Activated naive CD8-positive, alpha-beta T cell (primary cell): ENCODE measurements around the gene DMRT3.
"Not testable (repeated sequence)": the region's sequence is repeated elsewhere in the genome, so short reads cannot be mapped to it uniquely, and the experiment has no call there.

ENCODE experiments used
- H3K27ac Mint-ChIP-seq: one replicate; pipeline ENCODE4 v1.8.0; 2021; ENCODE audit warnings: mixed read lengths
- H3K27me3 Mint-ChIP-seq: one replicate; pipeline ENCODE4 v1.8.0; 2021; ENCODE audit warnings: mixed read lengths
- H3K36me3 Mint-ChIP-seq: one replicate; pipeline ENCODE4 v1.8.0; 2021; ENCODE audit warnings: mixed read lengths
- H3K4me1 Mint-ChIP-seq: one replicate; pipeline ENCODE4 v1.8.0; 2021; ENCODE audit warnings: low read depth, mixed read lengths
- H3K4me3 Mint-ChIP-seq: one replicate; pipeline ENCODE4 v1.8.0; 2021; ENCODE audit warnings: mild to moderate bottlenecking, mixed read lengths
- H3K9me3 Mint-ChIP-seq: one replicate; pipeline ENCODE4 v1.8.0; 2021; ENCODE audit warnings: low read depth, mixed read lengths

The DMRT3 gene

GRCh38 chr9:976943-977837 is 735 bp downstream of the DMRT3 start:
- H3K36me3 Mint-ChIP-seq, result no peaks in the 10 kb centered on the region
- no peak overlapping the region for H3K4me3 Mint-ChIP-seq
- peaks cover 20% of the 10 kb centered on the region for H3K4me1 Mint-ChIP-seq
- peaks cover 55% of the 10 kb centered on the region for H3K27me3 Mint-ChIP-seq
- no peak overlapping the region for H3K27ac Mint-ChIP-seq
- H3K9me3 Mint-ChIP-seq, result no peaks in the 10 kb centered on the region

DNA sequence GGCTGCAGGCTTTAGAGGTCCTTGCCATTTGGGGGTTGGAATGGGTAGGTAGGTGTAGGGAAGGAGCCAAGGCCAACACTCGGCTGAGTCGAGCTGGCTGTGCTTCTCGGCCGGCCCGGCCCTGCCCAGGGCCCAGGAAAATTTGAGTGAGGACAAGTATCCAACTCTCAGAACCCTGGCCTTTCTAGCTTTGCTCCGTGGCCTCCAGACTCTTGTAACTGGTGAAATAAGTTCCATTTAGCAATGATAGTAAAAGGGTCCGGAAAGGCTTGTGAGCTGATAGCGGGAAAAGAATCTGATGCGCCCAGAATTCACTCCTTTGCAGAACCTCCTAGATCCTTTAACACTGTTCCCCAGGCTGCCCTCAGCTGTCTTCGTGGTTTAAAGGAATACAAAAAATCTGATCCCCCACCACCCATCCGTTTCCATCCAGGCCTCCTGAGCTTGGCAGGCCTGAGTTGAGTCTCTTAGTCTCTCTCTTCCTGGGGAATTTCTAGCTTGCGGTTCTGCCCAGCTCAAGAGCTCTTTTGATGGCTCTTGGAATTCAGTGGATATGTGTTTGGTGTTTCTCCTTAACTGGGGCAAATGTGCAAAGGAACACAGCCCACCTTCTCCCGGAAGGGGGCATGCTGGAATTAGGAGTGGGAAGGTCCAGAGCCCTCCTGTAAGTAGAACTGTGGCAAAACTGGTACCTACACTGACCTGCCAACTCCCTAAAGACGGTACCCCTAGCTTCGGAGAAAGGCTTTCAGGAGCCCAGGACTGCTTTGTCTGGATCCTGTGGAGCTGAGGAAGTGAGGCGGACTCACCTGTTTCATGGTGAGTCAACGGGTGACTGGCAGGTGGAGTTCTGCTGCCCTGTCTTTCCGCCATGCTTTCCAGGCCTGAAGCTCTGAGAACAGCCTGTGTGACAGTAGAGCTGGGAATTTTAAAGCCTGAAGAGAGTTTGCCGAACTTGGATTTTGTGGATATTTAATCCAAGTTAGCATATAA is 1.7 kb downstream of the DMRT3 start:
- Mint-ChIP-seq H3K4me3 (no peak overlapping the region), H3K9me3 (no peaks in the 10 kb centered on the region), H3K4me1 (peaks cover 18% of the 10 kb centered on the region), H3K27ac (no peak overlapping the region), H3K27me3 (peaks cover 62% of the 10 kb centered on the region), H3K36me3 (no peaks in the 10 kb centered on the region)

GRCh38 chr9:979983-980382 is 3.5 kb downstream of the DMRT3 start:
- H3K27me3 Mint-ChIP-seq, result peaks cover 52% of the 10 kb centered on the region
- no peaks in the 10 kb centered on the region for H3K36me3 Mint-ChIP-seq
- H3K4me3 Mint-ChIP-seq, result no peak overlapping the region
- H3K9me3 Mint-ChIP-seq, result no peaks in the 10 kb centered on the region
- H3K4me1 Mint-ChIP-seq, result peaks cover 8% of the 10 kb centered on the region
- H3K27ac Mint-ChIP-seq, result no peak overlapping the region

DNA sequence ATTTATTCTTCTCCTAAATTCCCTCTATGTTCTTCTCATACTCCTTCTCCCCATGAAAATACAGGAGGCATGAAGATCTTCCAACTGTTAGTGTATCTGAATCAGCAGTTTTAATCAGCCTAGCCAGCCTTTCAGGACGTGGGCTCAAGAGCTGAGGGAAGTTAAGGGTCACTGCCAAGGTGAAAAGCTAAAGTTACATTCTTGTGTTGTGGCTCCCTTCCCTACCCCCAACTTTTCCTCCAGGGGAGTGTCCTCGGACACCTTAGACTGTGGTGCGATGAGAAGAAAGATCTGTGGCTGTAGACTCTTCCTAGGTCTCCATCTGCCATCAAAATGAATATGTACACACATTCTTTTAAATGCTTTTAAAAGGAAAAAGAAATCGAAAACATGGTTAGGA is 4.2 kb downstream of the DMRT3 start:
- H3K9me3 Mint-ChIP-seq, result no peaks in the 10 kb centered on the region
- H3K4me3 Mint-ChIP-seq, result no peak overlapping the region
- H3K27ac Mint-ChIP-seq, result no peak overlapping the region
- peaks cover 7% of the 10 kb centered on the region for H3K4me1 Mint-ChIP-seq
- H3K36me3 Mint-ChIP-seq, result no peaks in the 10 kb centered on the region
- peaks cover 49% of the 10 kb centered on the region for H3K27me3 Mint-ChIP-seq

DNA sequence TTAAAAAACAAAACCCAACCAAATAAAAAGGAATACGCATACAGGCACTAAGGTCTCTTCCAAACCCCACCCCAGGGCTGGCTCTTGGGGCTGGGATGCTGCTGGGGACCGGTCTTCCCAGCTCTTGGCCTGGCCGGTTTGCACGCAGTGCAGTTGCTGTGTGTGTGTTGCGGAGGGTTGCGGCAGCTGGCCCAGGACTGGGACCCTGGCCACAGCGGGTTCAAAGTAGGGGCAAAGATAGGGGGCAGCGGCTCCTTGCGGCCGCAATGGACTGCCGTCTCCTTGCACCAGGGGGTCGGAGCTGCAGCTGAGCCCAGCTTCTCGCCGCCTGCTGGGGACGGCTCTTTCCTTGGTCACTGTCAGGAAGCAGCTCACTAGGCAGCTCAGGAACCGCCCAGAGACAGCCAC is 5.0 kb downstream of the DMRT3 start:
- Mint-ChIP-seq H3K4me3 (no peak overlapping the region), H3K4me1 (peaks cover 2% of the 10 kb centered on the region), H3K9me3 (no peaks in the 10 kb centered on the region), H3K27ac (no peak overlapping the region), H3K27me3 (peaks cover 49% of the 10 kb centered on the region), H3K36me3 (no peaks in the 10 kb centered on the region)

GRCh38 chr9:982394-983230 is 6.2 kb downstream of the DMRT3 start:
- Mint-ChIP-seq H3K27me3 (peaks cover 53% of the 10 kb centered on the region), H3K9me3 (no peaks in the 10 kb centered on the region), H3K27ac (no peak overlapping the region), H3K4me3 (no peak overlapping the region), H3K36me3 (no peaks in the 10 kb centered on the region), H3K4me1 (peaks cover under 1% of the 10 kb centered on the region)

DNA sequence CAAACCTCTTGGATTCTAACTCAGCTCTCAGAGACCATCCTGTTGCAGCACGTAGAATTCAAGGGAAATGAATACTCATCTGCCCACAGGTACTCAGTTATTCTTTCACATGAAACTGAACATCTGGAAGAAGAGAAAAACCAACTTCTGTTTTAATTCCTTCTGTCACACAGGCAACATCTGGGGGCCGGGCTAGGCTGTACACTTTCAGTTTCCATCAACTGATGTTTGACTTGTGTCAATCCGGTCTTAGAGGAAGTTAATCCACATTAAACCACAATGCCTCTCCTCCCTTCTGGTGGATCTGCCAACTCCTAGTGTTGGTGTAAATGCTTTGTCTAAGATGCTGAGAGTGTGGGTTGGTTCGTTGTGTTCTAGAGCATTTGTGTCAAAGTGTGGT is 17.6 kb downstream of the DMRT3 start:
- H3K27ac Mint-ChIP-seq, result no peak overlapping the region
- no peaks in the 10 kb centered on the region for H3K9me3 Mint-ChIP-seq
- no peaks in the 10 kb centered on the region for H3K36me3 Mint-ChIP-seq
- peaks cover 16% of the 10 kb centered on the region for H3K27me3 Mint-ChIP-seq
- no peak overlapping the region for H3K4me3 Mint-ChIP-seq
- no peaks in the 10 kb centered on the region for H3K4me1 Mint-ChIP-seq

GRCh38 chr9:995192-995591 is 18.7 kb downstream of the DMRT3 start:
- no peaks in the 10 kb centered on the region for H3K4me1 Mint-ChIP-seq
- H3K27me3 Mint-ChIP-seq, result peaks cover 12% of the 10 kb centered on the region
- no peak overlapping the region for H3K4me3 Mint-ChIP-seq
- no peak overlapping the region for H3K27ac Mint-ChIP-seq
- H3K36me3 Mint-ChIP-seq, result no peaks in the 10 kb centered on the region
- H3K9me3 Mint-ChIP-seq, result no peaks in the 10 kb centered on the region

DNA sequence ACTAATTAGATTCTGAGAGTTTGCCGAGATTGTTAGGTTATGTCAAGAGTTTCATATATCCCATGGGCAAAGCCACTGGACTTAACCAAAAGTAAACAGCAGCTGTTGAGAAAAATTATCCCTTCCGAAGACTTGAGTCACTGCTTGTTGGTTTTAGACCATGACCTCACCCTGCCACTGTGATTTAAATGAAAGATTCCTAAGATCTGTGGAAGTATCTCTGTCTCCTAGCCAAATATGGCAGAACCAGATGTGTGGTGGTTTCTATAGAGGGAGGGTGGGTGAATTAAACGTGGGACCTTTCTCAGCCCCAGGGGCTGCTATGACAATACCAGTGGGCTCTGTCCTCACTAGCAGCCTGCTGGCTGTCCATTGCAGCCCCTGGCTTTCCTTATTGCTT is 19.3 kb downstream of the DMRT3 start:
- H3K27me3 Mint-ChIP-seq, result peaks cover 12% of the 10 kb centered on the region
- no peak overlapping the region for H3K4me3 Mint-ChIP-seq
- H3K36me3 Mint-ChIP-seq, result no peaks in the 10 kb centered on the region
- H3K4me1 Mint-ChIP-seq, result no peaks in the 10 kb centered on the region
- H3K27ac Mint-ChIP-seq, result no peak overlapping the region
- H3K9me3 Mint-ChIP-seq, result no peaks in the 10 kb centered on the region

GRCh38 chr9:998299-999110 is 22.1 kb downstream of the DMRT3 start:
- not testable (repeated sequence) for H3K27ac Mint-ChIP-seq, H3K36me3 Mint-ChIP-seq, H3K4me3 Mint-ChIP-seq, H3K9me3 Mint-ChIP-seq, H3K27me3 Mint-ChIP-seq, H3K4me1 Mint-ChIP-seq

GRCh38 chr9:1001838-1002237 is 25.4 kb downstream of the DMRT3 start:
- Mint-ChIP-seq H3K27me3 (peaks cover 11% of the 10 kb centered on the region), H3K27ac (no peak overlapping the region), H3K4me1 (peaks cover 4% of the 10 kb centered on the region), H3K9me3 (no peaks in the 10 kb centered on the region), H3K36me3 (no peaks in the 10 kb centered on the region), H3K4me3 (no peak overlapping the region)

DNA sequence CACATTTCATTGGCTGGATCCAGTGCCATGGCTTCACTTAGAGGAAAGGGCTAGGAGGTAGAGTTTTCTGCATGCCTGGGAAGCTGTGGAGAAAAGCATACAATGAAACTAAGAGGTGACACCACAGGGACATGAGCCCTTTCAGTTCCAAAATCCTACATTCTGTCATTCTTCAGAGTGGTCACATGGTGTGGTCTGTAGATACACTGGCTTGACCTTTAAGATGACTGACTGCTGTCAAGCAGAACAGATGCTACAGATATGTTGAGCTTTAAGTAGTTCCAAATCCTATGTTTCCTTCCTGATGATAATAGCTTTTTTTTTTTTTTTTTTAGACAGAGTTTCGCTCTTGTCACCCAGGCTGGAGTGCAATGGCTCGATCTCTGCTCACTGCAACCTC is 26.2 kb downstream of the DMRT3 start:
- peaks cover 4% of the 10 kb centered on the region for H3K4me1 Mint-ChIP-seq
- H3K27ac Mint-ChIP-seq, result no peak overlapping the region
- no peaks in the 10 kb centered on the region for H3K36me3 Mint-ChIP-seq
- H3K9me3 Mint-ChIP-seq, result no peaks in the 10 kb centered on the region
- H3K4me3 Mint-ChIP-seq, result no peak overlapping the region
- peaks cover 14% of the 10 kb centered on the region for H3K27me3 Mint-ChIP-seq

DNA sequence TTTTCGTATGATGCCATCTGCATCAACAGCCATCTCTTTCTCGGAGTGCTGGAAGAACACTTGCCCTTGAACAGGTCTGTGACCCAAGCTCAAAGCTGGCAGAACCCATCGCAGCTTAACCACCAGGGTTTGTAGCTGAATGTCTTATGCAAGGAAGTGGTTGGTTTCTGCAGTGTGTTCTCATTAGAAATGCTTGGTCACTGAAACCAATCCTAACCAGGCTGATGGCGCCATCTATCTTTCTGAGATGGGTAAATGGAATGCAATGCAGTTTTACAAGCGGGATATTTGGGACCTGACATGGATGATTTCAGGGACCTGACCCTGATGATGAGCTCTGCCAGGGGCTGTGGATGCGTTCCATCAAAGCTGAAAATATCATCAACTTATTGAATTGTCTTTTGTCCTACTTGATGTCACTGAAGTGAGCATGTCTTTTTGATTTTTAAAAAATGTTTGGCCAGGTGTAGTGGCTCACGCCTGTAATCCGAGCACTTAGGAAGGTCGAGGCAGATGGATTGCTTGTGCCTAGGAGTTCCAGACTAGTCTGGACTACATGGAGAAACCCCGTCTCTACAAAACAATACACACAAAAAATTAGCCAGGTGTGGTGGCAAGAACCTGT is 28.7 kb downstream of the DMRT3 start:
- Mint-ChIP-seq H3K36me3 (no peaks in the 10 kb centered on the region), H3K4me3 (no peak overlapping the region), H3K27me3 (peaks cover 28% of the 10 kb centered on the region), H3K4me1 (peaks cover 4% of the 10 kb centered on the region), H3K9me3 (no peaks in the 10 kb centered on the region), H3K27ac (no peak overlapping the region)
